ENCODE data around the gene PLA2G6.

GRCh38 chr22:38203090-38203810 is 21.6 kb upstream of the PLA2G6 start:
- TF ChIP-seq POLR2A (IDR thresholded peaks at IDR 0.05), result peak in 1 of 4 donors; percentile 44
- TF ChIP-seq CTCF (IDR thresholded peaks at IDR 0.05), result no peak

Measured in upper lobe of left lung (tissue), 4 donors.